Ishikawa (cell line): ENCODE data around the gene ABCC4.

ENCODE experiments used
- CEBPB ChIP-seq: IDR thresholded peaks from 2 replicates; pipeline ENCODE4 v1.6.1; 2012
- CREB1 ChIP-seq: IDR thresholded peaks from 2 replicates; pipeline ENCODE4 v1.6.1; 2012; ENCODE audit warnings: low read depth
- EGR1 ChIP-seq: IDR thresholded peaks from 2 replicates; pipeline ENCODE4 v1.6.1; 2012
- EP300 ChIP-seq: IDR thresholded peaks from 2 replicates; pipeline ENCODE4 v1.6.1; 2012; ENCODE audit warnings: borderline replicate concordance
- FOXM1 ChIP-seq: IDR thresholded peaks from 2 replicates; pipeline ENCODE4 v1.6.1; 2012; ENCODE audit warnings: low read depth, borderline replicate concordance
- NFIC ChIP-seq: IDR thresholded peaks from 2 replicates; pipeline ENCODE4 v1.6.1; 2012
- RAD21 ChIP-seq: IDR thresholded peaks from 2 replicates; pipeline ENCODE4 v1.6.1; 2012; ENCODE audit warnings: low read depth
- TAF1 ChIP-seq: IDR thresholded peaks from 2 replicates; pipeline ENCODE4 v1.6.1; 2012; ENCODE audit warnings: low read depth, mild to moderate bottlenecking
- TCF12 ChIP-seq: IDR thresholded peaks from 2 replicates; pipeline ENCODE4 v1.6.1; 2012; ENCODE audit warnings: low read depth
- TEAD4 ChIP-seq: IDR thresholded peaks from 2 replicates; pipeline ENCODE4 v1.6.1; 2012
- USF1 ChIP-seq: IDR thresholded peaks from 2 replicates; pipeline ENCODE4 v1.6.1; 2012
- YY1 ChIP-seq: IDR thresholded peaks from 2 replicates; pipeline ENCODE4 v1.6.1; 2012; ENCODE audit warnings: low read depth
- ZBTB7A ChIP-seq: IDR thresholded peaks from 2 replicates; pipeline ENCODE4 v1.6.1; 2012; ENCODE audit warnings: low read depth
- TF ChIP-seq, protein P1 (sequence below): IDR thresholded peaks from 2 replicates; pipeline ENCODE4 v1.6.1; 2012
- TF ChIP-seq, protein P2 (sequence below): IDR thresholded peaks from 2 replicates; pipeline ENCODE4 v1.6.1; 2012; ENCODE audit warnings: low read depth, mild to moderate bottlenecking

The ABCC4 gene

DNA sequence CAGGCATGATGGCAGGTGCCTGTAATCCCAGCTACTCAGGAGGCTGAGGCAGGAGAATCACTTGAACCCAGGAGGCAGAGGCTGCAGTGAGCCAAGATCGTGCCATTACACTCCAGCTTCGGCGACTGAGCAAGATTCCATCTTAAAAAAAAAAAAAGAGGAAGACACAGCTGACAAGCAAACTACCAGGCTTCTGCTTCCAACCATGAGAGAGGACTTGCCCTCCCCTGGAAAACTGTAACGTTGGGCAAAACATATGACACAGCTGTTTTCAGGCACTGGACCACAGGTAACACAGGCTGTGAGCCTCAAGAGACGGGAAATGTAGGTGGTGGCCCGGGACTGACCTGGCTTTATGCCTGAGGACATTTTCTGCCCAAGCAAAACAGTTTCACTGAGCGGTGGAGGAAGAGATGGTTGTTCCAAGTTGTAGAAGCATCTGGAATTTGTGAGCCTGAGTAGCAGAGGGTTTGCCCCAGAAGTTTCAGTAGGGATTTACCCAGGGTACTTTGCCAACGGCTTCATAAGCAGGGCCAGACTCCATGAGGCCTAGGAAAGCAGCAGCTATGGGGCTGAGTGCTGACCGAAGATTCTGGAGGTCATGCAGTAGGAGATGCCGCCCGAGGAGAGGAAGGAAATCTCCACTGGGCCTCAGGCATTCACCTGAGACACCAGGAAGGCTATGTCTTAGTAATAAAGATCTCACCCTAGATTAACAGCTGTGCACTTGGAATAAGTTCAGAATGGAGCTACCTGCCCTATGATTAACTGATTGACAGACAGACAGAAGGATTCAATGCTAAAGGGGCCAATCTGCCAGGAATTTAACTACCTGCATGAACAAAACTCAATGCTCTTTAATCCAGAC lies 88.0 kb downstream of the ABCC4 start:
- TF ChIP-seq NFIC: no peak
- no peak for TF ChIP-seq YY1
- TF ChIP-seq TEAD4: no peak
- TF ChIP-seq USF1: no peak
- TF ChIP-seq, protein P1, sequence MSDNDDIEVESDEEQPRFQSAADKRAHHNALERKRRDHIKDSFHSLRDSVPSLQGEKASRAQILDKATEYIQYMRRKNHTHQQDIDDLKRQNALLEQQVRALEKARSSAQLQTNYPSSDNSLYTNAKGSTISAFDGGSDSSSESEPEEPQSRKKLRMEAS: no peak
- TF ChIP-seq ZBTB7A: no peak
- TF ChIP-seq EP300: no peak
- no peak for TF ChIP-seq CREB1
- no peak for TF ChIP-seq TCF12
- TF ChIP-seq, protein P2, sequence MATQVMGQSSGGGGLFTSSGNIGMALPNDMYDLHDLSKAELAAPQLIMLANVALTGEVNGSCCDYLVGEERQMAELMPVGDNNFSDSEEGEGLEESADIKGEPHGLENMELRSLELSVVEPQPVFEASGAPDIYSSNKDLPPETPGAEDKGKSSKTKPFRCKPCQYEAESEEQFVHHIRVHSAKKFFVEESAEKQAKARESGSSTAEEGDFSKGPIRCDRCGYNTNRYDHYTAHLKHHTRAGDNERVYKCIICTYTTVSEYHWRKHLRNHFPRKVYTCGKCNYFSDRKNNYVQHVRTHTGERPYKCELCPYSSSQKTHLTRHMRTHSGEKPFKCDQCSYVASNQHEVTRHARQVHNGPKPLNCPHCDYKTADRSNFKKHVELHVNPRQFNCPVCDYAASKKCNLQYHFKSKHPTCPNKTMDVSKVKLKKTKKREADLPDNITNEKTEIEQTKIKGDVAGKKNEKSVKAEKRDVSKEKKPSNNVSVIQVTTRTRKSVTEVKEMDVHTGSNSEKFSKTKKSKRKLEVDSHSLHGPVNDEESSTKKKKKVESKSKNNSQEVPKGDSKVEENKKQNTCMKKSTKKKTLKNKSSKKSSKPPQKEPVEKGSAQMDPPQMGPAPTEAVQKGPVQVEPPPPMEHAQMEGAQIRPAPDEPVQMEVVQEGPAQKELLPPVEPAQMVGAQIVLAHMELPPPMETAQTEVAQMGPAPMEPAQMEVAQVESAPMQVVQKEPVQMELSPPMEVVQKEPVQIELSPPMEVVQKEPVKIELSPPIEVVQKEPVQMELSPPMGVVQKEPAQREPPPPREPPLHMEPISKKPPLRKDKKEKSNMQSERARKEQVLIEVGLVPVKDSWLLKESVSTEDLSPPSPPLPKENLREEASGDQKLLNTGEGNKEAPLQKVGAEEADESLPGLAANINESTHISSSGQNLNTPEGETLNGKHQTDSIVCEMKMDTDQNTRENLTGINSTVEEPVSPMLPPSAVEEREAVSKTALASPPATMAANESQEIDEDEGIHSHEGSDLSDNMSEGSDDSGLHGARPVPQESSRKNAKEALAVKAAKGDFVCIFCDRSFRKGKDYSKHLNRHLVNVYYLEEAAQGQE: no peak
- no peak for TF ChIP-seq FOXM1
- TF ChIP-seq RAD21: no peak
- no peak for TF ChIP-seq CEBPB
- no peak for TF ChIP-seq EGR1
- TF ChIP-seq TAF1: no peak

- no peak for TF ChIP-seq NFIC
- TF ChIP-seq ZBTB7A: no peak
- TF ChIP-seq USF1: no peak
- no peak for TF ChIP-seq RAD21
- TF ChIP-seq FOXM1: no peak
- TF ChIP-seq, protein P1: no peak
- TF ChIP-seq, protein P2: no peak
- TF ChIP-seq CREB1: no peak
- TF ChIP-seq TEAD4: no peak
- TF ChIP-seq TAF1: no peak
- no peak for TF ChIP-seq CEBPB
- TF ChIP-seq EGR1: no peak
- TF ChIP-seq EP300: no peak
These were observed 92.1 kb downstream of the ABCC4 start for GRCh38 chr13:95209109-95209508.

- TF ChIP-seq, protein P2: no peak
- no peak for TF ChIP-seq CREB1
- no peak for TF ChIP-seq RAD21
- no peak for TF ChIP-seq TAF1
- TF ChIP-seq CEBPB: no peak
- no peak for TF ChIP-seq USF1
- no peak for TF ChIP-seq EP300
- TF ChIP-seq, protein P1: no peak
- no peak for TF ChIP-seq TCF12
- no peak for TF ChIP-seq FOXM1
- no peak for TF ChIP-seq YY1
- no peak for TF ChIP-seq ZBTB7A
- TF ChIP-seq EGR1: no peak
- TF ChIP-seq NFIC: no peak
- TF ChIP-seq TEAD4: no peak
These were observed 93.4 kb downstream of the ABCC4 start for GRCh38 chr13:95207769-95208366.
